Measurements from ENCODE around the gene SH3BGRL2. TPM values are rescaled to one million over a fixed set of nuclear protein-coding genes. Genes with fewer than 3 reads are reported as not detected.

The SH3BGRL2 gene
- total RNA-seq, 4 donors from 2014 or later: 25.5 to 65.3 (median 48.8) TPM

GRCh38 chr6:79636673-79637072, 5.5 kb downstream of the SH3BGRL2 start:
- H3K9me3 ChIP-seq: no peaks in the 10 kb centered on the region
- TF ChIP-seq CTCF (IDR thresholded peaks at IDR 0.05): no peak
- peaks cover 0 to 15% (median 0%) of the 10 kb centered on the region in 4 donors for H3K4me1 ChIP-seq
- DNase-seq (ENCODE audit: low spot score in 2 of 2): no peak
- no peaks in the 10 kb centered on the region for H3K36me3 ChIP-seq
- H3K27ac ChIP-seq: no peak overlapping the region
- no peak overlapping the region for H3K4me3 ChIP-seq
- H3K27me3 ChIP-seq: no peaks in the 10 kb centered on the region
- 82 to 91% methylated on average over 1 of the region's 1 CpG for WGBS, 2 donors

- no peaks in the 10 kb centered on the region for H3K36me3 ChIP-seq
- WGBS, 2 donors: 54 to 61% methylated on average over 4 of the region's 4 CpGs
- TF ChIP-seq EP300 (IDR thresholded peaks at IDR 0.05) (no peak), CTCF (IDR thresholded peaks at IDR 0.05) (no peak), POLR2A (IDR thresholded peaks at IDR 0.05) (no peak)
- no peak for DNase-seq (ENCODE audit: low spot score in 2 of 2)
- H3K4me1 ChIP-seq: peaks cover 0 to 7% (median 0%) of the 10 kb centered on the region in 4 donors
- H3K9me3 ChIP-seq: no peaks in the 10 kb centered on the region
- H3K4me3 ChIP-seq: no peak overlapping the region
- no peak overlapping the region for H3K27ac ChIP-seq
- no peaks in the 10 kb centered on the region for H3K27me3 ChIP-seq
Measured at GRCh38 chr6:79640146-79641111, 9.3 kb downstream of the SH3BGRL2 start.

- Histone ChIP-seq H3K36me3 (no peaks in the 10 kb centered on the region), H3K4me1 (peaks cover 0 to 7% (median 3%) of the 10 kb centered on the region in 4 donors), H3K27me3 (no peaks in the 10 kb centered on the region), H3K9me3 (no peaks in the 10 kb centered on the region), H3K27ac (no peak overlapping the region), H3K4me3 (no peak overlapping the region)
- TF ChIP-seq EP300 (IDR thresholded peaks at IDR 0.05) (no peak), POLR2A (IDR thresholded peaks at IDR 0.05) (no peak), CTCF (IDR thresholded peaks at IDR 0.05) (no peak)
- WGBS, 2 donors: 63 to 65% methylated on average over 3 of the region's 3 CpGs
- DNase-seq (ENCODE audit: low spot score in 2 of 2): no peak
Measured at GRCh38 chr6:79646006-79646405, 14.9 kb downstream of the SH3BGRL2 start.

- TF ChIP-seq CTCF (IDR thresholded peaks at IDR 0.05) (no peak), EP300 (IDR thresholded peaks at IDR 0.05) (no peak), POLR2A (IDR thresholded peaks at IDR 0.05) (no peak)
- H3K4me1 ChIP-seq: peaks cover 0 to 7% (median 3%) of the 10 kb centered on the region in 4 donors
- H3K36me3 ChIP-seq: no peaks in the 10 kb centered on the region
- H3K4me3 ChIP-seq: no peak overlapping the region
- no peaks in the 10 kb centered on the region for H3K9me3 ChIP-seq
- DNase-seq (ENCODE audit: low spot score in 2 of 2): no peak
- no peak overlapping the region for H3K27ac ChIP-seq
- H3K27me3 ChIP-seq: no peaks in the 10 kb centered on the region
Measured at GRCh38 chr6:79646561-79646960, 15.4 kb downstream of the SH3BGRL2 start.

GRCh38 chr6:79647741-79648140, 16.6 kb downstream of the SH3BGRL2 start:
- Histone ChIP-seq H3K27ac (no peak overlapping the region), H3K9me3 (no peaks in the 10 kb centered on the region), H3K36me3 (no peaks in the 10 kb centered on the region), H3K4me1 (peaks cover 0 to 7% (median 3%) of the 10 kb centered on the region in 4 donors), H3K4me3 (no peak overlapping the region), H3K27me3 (no peaks in the 10 kb centered on the region)
- DNase-seq (ENCODE audit: low spot score in 2 of 2): no peak
- WGBS, 2 donors: 75 to 86% methylated on average over 2 of the region's 2 CpGs
- TF ChIP-seq POLR2A (IDR thresholded peaks at IDR 0.05) (no peak), CTCF (IDR thresholded peaks at IDR 0.05) (no peak), EP300 (IDR thresholded peaks at IDR 0.05) (no peak)
